A549 treated with AZD9567 at 1 μM for 4 hours (cell line): ENCODE measurements around the gene CCL11. TPM values are rescaled to one million over a fixed set of nuclear protein-coding genes. Genes with fewer than 3 reads are reported as not detected.

Experiments
- total RNA-seq: library from RNA; stranded (reverse); fragments of 200-300 nt; extraction: Qiagen RNA extraction; gene quantifications from 5 replicates; pipeline ENCODE4 v1.2.3, GENCODE V29; 2022; ENCODE audit not compliant: insufficient read depth

The CCL11 gene
- total RNA-seq = not detected in 5 replicates

DNA sequence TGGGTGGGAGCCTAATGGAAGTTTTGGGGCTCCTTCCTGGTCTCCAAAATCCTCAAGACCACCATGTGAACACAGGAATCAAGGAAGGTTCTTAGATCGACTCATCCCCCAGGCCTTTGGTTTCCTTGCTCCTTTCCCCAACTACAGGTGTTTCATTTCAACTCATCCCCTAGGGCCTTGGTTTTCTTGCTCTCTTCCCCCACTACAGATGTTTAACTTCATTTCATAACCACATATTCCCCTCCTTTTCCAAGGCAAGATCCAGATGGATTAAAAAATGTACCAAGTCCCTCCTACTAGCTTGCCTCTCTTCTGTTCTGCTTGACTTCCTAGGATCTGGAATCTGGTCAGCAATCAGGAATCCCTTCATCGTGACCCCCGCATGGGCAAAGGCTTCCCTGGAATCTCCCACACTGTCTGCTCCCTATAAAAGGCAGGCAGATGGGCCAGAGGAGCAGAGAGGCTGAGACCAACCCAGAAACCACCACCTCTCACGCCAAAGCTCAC lies at the start of gene CCL11:
Gene CCL11, plus strand, starts transcription at position 457 of the 507 bp plus-strand sequence. CDS start 67 bp downstream, outside the sequence.

DNA sequence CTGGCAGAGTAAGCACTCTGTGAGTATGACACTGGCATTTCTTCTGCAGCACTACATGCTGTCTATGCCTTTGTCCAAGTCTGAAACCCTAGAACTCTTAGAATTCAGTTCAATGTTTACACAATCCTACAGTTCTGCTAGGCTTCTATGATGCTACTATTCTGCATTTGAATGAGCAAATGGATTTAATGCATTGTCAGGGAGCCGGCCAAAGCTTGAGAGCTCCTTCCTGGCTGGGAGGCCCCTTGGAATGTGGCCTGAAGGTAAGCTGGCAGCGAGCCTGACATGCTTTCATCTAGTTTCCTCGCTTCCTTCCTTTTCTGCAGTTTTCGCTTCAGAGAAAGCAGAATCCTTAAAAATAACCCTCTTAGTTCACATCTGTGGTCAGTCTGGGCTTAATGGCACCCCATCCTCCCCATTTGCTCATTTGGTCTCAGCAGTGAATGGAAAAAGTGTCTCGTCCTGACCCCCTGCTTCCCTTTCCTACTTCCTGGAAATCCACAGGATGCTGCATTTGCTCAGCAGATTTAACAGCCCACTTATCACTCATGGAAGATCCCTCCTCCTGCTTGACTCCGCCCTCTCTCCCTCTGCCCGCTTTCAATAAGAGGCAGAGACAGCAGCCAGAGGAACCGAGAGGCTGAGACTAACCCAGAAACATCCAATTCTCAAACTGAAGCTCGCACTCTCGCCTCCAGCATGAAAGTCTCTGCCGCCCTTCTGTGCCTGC lies 30.7 kb upstream of the CCL11 start, which contains the start of gene CCL2:
Gene CCL2, plus strand, starts transcription at position 635 of the 730 bp plus-strand sequence. Its CDS starts 65 bp downstream, at position 700.

DNA sequence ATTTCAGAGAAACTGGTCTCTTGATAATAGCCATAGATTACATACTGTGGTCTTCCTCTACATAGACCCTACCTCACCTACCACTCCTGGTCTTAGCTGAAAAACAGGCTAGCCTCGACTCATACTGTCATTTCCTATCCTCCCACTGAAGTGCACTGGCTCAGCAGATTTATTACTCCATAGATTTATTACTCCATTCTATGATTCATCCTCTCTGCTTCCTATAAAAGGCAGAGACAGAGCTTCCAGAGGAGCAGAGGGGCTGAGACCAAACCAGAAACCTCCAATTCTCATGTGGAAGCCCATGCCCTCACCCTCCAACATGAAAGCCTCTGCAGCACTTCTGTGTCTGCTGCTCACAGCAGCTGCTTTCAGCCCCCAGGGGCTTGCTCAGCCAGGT lies 15.6 kb upstream of the CCL11 start, which contains the start of gene CCL7:
Gene CCL7, plus strand, starts transcription at position 253 of the 400 bp plus-strand sequence. Its CDS starts 70 bp downstream, at position 323.

DNA sequence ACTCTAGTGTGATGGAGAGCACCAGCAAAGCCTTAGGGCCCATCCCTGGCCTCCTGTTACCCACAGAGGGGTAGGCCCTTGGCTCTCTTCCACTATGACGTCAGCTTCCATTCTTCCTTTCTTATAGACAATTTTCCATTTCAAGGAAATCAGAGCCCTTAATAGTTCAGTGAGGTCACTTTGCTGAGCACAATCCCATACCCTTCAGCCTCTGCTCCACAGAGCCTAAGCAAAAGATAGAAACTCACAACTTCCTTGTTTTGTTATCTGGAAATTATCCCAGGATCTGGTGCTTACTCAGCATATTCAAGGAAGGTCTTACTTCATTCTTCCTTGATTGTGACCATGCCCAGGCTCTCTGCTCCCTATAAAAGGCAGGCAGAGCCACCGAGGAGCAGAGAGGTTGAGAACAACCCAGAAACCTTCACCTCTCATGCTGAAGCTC lies 33.5 kb downstream of the CCL11 start, which contains the start of gene CCL8:
Gene CCL8, plus strand, starts transcription at position 397 of the 445 bp plus-strand sequence. CDS start 67 bp downstream, outside the sequence.

Other genes with a start within 250 kb of the CCL11 start
- gene CCL2, start 30.5 kb upstream of the CCL11 start, total RNA-seq = 7.9 to 11.1 TPM (median 10.2 TPM) in 5 replicates
- gene CCL7, start 15.5 kb upstream of the CCL11 start, total RNA-seq = 0.21 to 0.70 TPM (median 0.28 TPM) in 3 of 5 replicates, not detected in the others
- gene CCL8, start 33.7 kb downstream of the CCL11 start, total RNA-seq = not detected in 5 replicates
- gene CCL13, start 70.7 kb downstream of the CCL11 start, total RNA-seq = not detected in 5 replicates
- not detected in 5 replicates for gene CCL1, start 77.5 kb downstream of the CCL11 start, total RNA-seq